Peyer's patch (tissue), 4 donors: Measurements from ENCODE around the gene ZEB1.

Source experiments
- POLR2A ChIP-seq, 2 donors: fragments of 450-650 bp; IDR thresholded peaks; one replicate each; pipeline ENCODE4 v1.5.1; 2017; ENCODE audit warnings: antibody characterized with exemption in 2 of 2, mild to moderate bottlenecking in 2 of 2, moderate library complexity in 2 of 2
- TF ChIP-seq, protein P1 (sequence below), 6 experiments: fragments of 450-650 bp in 4 of 6; fragments of 200-600 bp in 2 of 6; sonication (generic) in 1 of 6; IDR thresholded peaks; one replicate each; pipeline ENCODE4 v1.5.1; 2017 to 2019; ENCODE audit warnings: antibody characterized with exemption in 6 of 6, mild to moderate bottlenecking in 3 of 6, moderate library complexity in 1 of 6

DNA sequence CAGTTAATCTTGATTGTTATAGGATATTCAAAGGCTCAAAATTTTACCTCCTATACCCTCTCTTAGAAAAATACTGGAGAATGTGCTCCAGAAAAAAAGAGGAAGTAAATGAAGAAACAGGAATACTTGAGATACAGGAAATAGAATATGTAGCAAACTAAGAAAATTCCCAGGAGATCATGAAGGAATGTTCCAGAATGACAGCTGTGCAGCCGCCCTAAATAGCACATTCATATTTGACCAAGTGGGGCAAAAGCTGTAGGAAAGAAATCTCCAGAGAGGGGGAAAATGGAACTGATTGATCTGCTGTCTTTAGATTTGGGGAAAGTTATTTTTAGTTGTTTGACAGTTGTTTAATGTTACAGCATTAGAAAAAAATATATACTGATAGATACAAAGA, 46.2 kb upstream of the ZEB1 start:
- no peak for TF ChIP-seq POLR2A (IDR thresholded peaks at IDR 0.05)
- TF ChIP-seq, protein P1, sequence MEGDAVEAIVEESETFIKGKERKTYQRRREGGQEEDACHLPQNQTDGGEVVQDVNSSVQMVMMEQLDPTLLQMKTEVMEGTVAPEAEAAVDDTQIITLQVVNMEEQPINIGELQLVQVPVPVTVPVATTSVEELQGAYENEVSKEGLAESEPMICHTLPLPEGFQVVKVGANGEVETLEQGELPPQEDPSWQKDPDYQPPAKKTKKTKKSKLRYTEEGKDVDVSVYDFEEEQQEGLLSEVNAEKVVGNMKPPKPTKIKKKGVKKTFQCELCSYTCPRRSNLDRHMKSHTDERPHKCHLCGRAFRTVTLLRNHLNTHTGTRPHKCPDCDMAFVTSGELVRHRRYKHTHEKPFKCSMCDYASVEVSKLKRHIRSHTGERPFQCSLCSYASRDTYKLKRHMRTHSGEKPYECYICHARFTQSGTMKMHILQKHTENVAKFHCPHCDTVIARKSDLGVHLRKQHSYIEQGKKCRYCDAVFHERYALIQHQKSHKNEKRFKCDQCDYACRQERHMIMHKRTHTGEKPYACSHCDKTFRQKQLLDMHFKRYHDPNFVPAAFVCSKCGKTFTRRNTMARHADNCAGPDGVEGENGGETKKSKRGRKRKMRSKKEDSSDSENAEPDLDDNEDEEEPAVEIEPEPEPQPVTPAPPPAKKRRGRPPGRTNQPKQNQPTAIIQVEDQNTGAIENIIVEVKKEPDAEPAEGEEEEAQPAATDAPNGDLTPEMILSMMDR (IDR thresholded peaks at IDR 0.05): no peak
